ENCODE results near the gene TEPSIN. TPM values are rescaled to one million over a fixed set of nuclear protein-coding genes. Genes with fewer than 3 reads are reported as not detected.

Gene TEPSIN
- total and polyA plus RNA-seq, 2 of the 13 experiments (the other 11 are each of a cell fraction or from before 2014, with no cell fraction given) = 16.1 to 18.8 TPM

DNA sequence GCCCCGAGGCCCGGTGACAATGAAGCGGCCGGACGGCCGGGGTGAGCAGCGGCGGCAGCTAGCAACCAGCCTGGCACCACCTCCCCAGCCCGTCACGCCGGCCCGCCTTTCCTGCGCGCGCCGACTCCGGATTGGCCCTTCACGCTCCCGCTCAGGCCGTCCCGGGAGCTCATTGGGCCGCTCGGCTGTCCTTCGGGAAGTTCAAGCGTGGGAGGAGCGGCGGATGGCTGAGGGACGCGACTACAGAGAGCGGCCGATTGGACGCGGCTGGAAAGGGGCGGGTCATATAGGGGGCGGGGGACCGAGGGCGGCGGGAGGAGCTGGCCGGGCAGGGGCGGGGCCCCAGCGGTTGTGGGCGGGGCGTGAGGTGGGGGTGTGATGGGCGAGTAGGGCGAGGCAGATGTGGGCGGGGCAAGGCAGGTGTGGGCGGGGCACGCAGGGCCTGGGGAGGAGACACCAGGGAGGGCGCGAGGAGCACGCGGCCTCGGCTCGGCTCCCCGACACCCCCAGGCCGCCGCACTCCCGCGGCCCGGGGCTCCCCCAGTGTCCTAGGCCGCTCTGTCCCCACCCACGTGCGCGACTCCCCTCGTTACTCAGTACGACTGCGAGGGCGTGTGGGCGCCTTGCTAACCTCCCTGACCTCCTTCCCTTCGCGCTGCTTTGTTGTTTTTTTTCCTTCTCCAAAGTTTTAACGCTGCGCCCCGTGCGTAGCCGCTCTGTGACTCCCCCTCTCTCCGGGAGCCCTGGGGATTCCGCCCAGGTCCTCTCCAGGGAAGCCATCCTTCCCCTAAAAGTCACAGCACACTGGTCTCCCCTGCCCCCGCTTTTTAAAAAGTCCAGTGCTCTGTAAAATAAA, 15.7 kb downstream of the TEPSIN start, which contains the start of gene CEP131 (continued):
- TF ChIP-seq, protein P1, sequence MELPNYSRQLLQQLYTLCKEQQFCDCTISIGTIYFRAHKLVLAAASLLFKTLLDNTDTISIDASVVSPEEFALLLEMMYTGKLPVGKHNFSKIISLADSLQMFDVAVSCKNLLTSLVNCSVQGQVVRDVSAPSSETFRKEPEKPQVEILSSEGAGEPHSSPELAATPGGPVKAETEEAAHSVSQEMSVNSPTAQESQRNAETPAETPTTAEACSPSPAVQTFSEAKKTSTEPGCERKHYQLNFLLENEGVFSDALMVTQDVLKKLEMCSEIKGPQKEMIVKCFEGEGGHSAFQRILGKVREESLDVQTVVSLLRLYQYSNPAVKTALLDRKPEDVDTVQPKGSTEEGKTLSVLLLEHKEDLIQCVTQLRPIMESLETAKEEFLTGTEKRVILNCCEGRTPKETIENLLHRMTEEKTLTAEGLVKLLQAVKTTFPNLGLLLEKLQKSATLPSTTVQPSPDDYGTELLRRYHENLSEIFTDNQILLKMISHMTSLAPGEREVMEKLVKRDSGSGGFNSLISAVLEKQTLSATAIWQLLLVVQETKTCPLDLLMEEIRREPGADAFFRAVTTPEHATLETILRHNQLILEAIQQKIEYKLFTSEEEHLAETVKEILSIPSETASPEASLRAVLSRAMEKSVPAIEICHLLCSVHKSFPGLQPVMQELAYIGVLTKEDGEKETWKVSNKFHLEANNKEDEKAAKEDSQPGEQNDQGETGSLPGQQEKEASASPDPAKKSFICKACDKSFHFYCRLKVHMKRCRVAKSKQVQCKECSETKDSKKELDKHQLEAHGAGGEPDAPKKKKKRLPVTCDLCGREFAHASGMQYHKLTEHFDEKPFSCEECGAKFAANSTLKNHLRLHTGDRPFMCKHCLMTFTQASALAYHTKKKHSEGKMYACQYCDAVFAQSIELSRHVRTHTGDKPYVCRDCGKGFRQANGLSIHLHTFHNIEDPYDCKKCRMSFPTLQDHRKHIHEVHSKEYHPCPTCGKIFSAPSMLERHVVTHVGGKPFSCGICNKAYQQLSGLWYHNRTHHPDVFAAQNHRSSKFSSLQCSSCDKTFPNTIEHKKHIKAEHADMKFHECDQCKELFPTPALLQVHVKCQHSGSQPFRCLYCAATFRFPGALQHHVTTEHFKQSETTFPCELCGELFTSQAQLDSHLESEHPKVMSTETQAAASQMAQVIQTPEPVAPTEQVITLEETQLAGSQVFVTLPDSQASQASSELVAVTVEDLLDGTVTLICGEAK (IDR thresholded peaks at IDR 0.05) = no peak
- TF ChIP-seq, protein P1 (CRISPR knock-in tag; IDR thresholded peaks at IDR 0.05) = peak; percentile 57
- no peak for TF ChIP-seq SCMH1 (CRISPR knock-in tag; IDR thresholded peaks at IDR 0.05; ENCODE audit: borderline replicate concordance)
- TF ChIP-seq ZNF441 (CRISPR knock-in tag; IDR thresholded peaks at IDR 0.05; ENCODE audit: borderline replicate concordance) = no peak; the same call in 1 of the 2 replicates
- TF ChIP-seq, protein P2, sequence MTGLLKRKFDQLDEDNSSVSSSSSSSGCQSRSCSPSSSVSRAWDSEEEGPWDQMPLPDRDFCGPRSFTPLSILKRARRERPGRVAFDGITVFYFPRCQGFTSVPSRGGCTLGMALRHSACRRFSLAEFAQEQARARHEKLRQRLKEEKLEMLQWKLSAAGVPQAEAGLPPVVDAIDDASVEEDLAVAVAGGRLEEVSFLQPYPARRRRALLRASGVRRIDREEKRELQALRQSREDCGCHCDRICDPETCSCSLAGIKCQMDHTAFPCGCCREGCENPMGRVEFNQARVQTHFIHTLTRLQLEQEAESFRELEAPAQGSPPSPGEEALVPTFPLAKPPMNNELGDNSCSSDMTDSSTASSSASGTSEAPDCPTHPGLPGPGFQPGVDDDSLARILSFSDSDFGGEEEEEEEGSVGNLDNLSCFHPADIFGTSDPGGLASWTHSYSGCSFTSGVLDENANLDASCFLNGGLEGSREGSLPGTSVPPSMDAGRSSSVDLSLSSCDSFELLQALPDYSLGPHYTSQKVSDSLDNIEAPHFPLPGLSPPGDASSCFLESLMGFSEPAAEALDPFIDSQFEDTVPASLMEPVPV (CRISPR knock-in tag; IDR thresholded peaks at IDR 0.05) = peak; percentile 96
- TF ChIP-seq ZNF431 (CRISPR knock-in tag; IDR thresholded peaks at IDR 0.05; ENCODE audit: borderline replicate concordance, low read depth) = peak; percentile 79
- TF ChIP-seq ASH2L (IDR thresholded peaks at IDR 0.05; ENCODE audit: insufficient read length, low read depth, low read length) = no peak
- TF ChIP-seq ZNF569 (CRISPR knock-in tag; IDR thresholded peaks at IDR 0.05; ENCODE audit: borderline replicate concordance) = peak; percentile 89; the same call in 1 of the 2 replicates
- no peak for TF ChIP-seq ZNF614 (CRISPR knock-in tag; IDR thresholded peaks at IDR 0.05; ENCODE audit: borderline replicate concordance)
- TF ChIP-seq, protein P3, sequence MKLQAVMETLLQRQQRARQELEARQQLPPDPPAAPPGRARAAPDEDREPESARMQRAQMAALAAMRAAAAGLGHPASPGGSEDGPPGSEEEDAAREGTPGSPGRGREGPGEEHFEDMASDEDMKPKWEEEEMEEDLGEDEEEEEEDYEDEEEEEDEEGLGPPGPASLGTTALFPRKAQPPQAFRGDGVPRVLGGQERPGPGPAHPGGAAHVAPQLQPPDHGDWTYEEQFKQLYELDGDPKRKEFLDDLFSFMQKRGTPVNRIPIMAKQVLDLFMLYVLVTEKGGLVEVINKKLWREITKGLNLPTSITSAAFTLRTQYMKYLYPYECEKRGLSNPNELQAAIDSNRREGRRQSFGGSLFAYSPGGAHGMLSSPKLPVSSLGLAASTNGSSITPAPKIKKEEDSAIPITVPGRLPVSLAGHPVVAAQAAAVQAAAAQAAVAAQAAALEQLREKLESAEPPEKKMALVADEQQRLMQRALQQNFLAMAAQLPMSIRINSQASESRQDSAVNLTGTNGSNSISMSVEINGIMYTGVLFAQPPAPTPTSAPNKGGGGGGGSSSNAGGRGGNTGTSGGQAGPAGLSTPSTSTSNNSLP (IDR thresholded peaks at IDR 0.05; ENCODE audit: low read depth, low read length) = no peak
- TF ChIP-seq, protein P4, sequence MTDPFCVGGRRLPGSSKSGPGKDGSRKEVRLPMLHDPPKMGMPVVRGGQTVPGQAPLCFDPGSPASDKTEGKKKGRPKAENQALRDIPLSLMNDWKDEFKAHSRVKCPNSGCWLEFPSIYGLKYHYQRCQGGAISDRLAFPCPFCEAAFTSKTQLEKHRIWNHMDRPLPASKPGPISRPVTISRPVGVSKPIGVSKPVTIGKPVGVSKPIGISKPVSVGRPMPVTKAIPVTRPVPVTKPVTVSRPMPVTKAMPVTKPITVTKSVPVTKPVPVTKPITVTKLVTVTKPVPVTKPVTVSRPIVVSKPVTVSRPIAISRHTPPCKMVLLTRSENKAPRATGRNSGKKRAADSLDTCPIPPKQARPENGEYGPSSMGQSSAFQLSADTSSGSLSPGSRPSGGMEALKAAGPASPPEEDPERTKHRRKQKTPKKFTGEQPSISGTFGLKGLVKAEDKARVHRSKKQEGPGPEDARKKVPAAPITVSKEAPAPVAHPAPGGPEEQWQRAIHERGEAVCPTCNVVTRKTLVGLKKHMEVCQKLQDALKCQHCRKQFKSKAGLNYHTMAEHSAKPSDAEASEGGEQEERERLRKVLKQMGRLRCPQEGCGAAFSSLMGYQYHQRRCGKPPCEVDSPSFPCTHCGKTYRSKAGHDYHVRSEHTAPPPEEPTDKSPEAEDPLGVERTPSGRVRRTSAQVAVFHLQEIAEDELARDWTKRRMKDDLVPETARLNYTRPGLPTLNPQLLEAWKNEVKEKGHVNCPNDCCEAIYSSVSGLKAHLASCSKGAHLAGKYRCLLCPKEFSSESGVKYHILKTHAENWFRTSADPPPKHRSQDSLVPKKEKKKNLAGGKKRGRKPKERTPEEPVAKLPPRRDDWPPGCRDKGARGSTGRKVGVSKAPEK (CRISPR knock-in tag; IDR thresholded peaks at IDR 0.05; ENCODE audit: borderline replicate concordance) = no peak
- TF ChIP-seq RNF2 (conservative IDR thresholded peaks at IDR 0.05; ENCODE audit: low read depth) = peak; percentile 67
